Uterus (tissue), 2 donors: ENCODE data around the gene GRIK2.

Experiments used
- CTCF ChIP-seq, 4 experiments: fragments of 200-600 bp in 2 of 4; fragments of 450-650 bp in 2 of 4; sonication (generic) in 2 of 4; IDR thresholded peaks; one replicate each; pipeline ENCODE4 v1.5.1; 2016 to 2019; ENCODE audit warnings: antibody characterized with exemption in 4 of 4, mild to moderate bottlenecking in 2 of 4, moderate library complexity in 1 of 4
- POLR2A ChIP-seq, 2 donors: fragments of 450-650 bp; IDR thresholded peaks; one replicate each; pipeline ENCODE4 v1.6.1; 2016; ENCODE audit warnings: antibody characterized with exemption in 2 of 2, mild to moderate bottlenecking in 1 of 2, moderate library complexity in 1 of 2

DNA sequence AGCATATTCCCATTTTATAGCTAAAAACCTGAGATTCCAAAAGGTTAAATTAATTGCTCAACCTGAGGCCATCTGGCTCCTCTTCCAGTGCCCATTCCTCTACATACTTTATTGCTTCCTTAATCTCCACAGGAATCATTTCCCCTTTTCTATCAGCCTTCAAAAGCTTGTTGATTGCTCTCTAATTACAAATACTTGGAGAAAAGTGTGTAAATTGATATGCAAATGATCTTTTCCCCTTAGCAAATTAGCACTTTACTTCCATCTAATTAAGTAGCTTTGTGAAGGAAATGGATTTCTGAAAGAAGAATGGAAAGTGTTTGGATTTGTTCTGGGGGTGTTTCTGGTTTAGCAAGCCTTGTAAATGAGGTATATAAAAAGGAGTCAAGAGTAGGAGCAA, 323.3 kb downstream of the GRIK2 start:
- TF ChIP-seq CTCF (IDR thresholded peaks at IDR 0.05) (no peak), POLR2A (IDR thresholded peaks at IDR 0.05) (no peak)
